HEK293T (cell line): Measurements from ENCODE around the gene ZDHHC8.

Experiments
- CTCF ChIA-PET: fragments of 350-600 bp; formaldehyde crosslinking; extraction: SDS; loops from one replicate; lab custom pipeline; 2021; ENCODE audit warnings: antibody characterized with exemption, inconsistent platforms; lab: Yijun Ruan, JAX
- POLR2A ChIA-PET: fragments of 350-600 bp; formaldehyde crosslinking; extraction: SDS; loops from one replicate; lab custom pipeline; 2020; ENCODE audit warnings: antibody characterized with exemption, inconsistent platforms; lab: Yijun Ruan, JAX
- DNase-seq: peaks from one replicate; pipeline ENCODE4 v3.0.0; 2012; ENCODE audit warnings: mixed read lengths; ENCODE audit errors: extremely low spot score
- ARNT ChIP-seq: fragments of 450-650 bp; IDR thresholded peaks from 2 replicates; pipeline ENCODE4 v1.6.1; 2017; ENCODE audit warnings: mild to moderate bottlenecking
- BHLHE40 ChIP-seq: fragments of 450-650 bp; IDR thresholded peaks from 2 replicates; pipeline ENCODE4 v1.6.1; 2016; ENCODE audit warnings: mild to moderate bottlenecking, moderate library complexity, borderline replicate concordance
- CTBP1 ChIP-seq: fragments of 450-650 bp; IDR thresholded peaks from 2 replicates; pipeline ENCODE4 v1.6.1; 2016; ENCODE audit warnings: borderline replicate concordance
- ELF4 ChIP-seq: fragments of 450-650 bp; IDR thresholded peaks from 2 replicates; pipeline ENCODE4 v1.6.1; 2017; ENCODE audit warnings: antibody characterized with exemption
- FOXA1 ChIP-seq: fragments of 450-650 bp; IDR thresholded peaks from 2 replicates; pipeline ENCODE4 v1.6.1; 2016; ENCODE audit warnings: mild to moderate bottlenecking
- FOXK2 ChIP-seq: fragments of 450-650 bp; IDR thresholded peaks from 2 replicates; pipeline ENCODE4 v1.6.1; 2016; ENCODE audit warnings: mild to moderate bottlenecking
- FOXM1 ChIP-seq: fragments of 450-650 bp; IDR thresholded peaks from 2 replicates; pipeline ENCODE4 v1.6.1; 2017; ENCODE audit warnings: mild to moderate bottlenecking, borderline replicate concordance
- HDGF ChIP-seq: fragments of 450-650 bp; IDR thresholded peaks from 2 replicates; pipeline ENCODE4 v1.6.1; 2017; ENCODE audit warnings: antibody characterized with exemption, borderline replicate concordance
- L3MBTL2 ChIP-seq: fragments of 450-650 bp; conservative IDR thresholded peaks from 2 replicates; pipeline ENCODE4 v1.6.1; 2016; ENCODE audit warnings: mild to moderate bottlenecking
- LEF1 ChIP-seq: fragments of 450-650 bp; IDR thresholded peaks from 2 replicates; pipeline ENCODE4 v1.6.1; 2017; ENCODE audit warnings: mild to moderate bottlenecking, borderline replicate concordance
- NFRKB ChIP-seq: fragments of 450-650 bp; IDR thresholded peaks from 2 replicates; pipeline ENCODE4 v1.6.1; 2016; ENCODE audit warnings: mild to moderate bottlenecking, moderate library complexity
- PKNOX1 ChIP-seq: fragments of 450-650 bp; IDR thresholded peaks from 2 replicates; pipeline ENCODE4 v1.6.1; 2016
- SP1 ChIP-seq: fragments of 450-650 bp; IDR thresholded peaks from 2 replicates; pipeline ENCODE4 v1.6.1; 2017
- SUZ12 ChIP-seq: fragments of 450-650 bp; IDR thresholded peaks from 2 replicates; pipeline ENCODE4 v1.6.1; 2016; ENCODE audit warnings: mild to moderate bottlenecking
- TARDBP ChIP-seq: fragments of 450-650 bp; IDR thresholded peaks from 2 replicates; pipeline ENCODE4 v1.6.1; 2016
- ZNF384 ChIP-seq: fragments of 450-650 bp; IDR thresholded peaks from 2 replicates; pipeline ENCODE4 v1.6.1; 2016

Gene ZDHHC8, protein sequence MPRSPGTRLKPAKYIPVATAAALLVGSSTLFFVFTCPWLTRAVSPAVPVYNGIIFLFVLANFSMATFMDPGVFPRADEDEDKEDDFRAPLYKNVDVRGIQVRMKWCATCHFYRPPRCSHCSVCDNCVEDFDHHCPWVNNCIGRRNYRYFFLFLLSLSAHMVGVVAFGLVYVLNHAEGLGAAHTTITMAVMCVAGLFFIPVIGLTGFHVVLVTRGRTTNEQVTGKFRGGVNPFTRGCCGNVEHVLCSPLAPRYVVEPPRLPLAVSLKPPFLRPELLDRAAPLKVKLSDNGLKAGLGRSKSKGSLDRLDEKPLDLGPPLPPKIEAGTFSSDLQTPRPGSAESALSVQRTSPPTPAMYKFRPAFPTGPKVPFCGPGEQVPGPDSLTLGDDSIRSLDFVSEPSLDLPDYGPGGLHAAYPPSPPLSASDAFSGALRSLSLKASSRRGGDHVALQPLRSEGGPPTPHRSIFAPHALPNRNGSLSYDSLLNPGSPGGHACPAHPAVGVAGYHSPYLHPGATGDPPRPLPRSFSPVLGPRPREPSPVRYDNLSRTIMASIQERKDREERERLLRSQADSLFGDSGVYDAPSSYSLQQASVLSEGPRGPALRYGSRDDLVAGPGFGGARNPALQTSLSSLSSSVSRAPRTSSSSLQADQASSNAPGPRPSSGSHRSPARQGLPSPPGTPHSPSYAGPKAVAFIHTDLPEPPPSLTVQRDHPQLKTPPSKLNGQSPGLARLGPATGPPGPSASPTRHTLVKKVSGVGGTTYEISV

GRCh38 chr22:20131597-20131858 is at the start of gene ZDHHC8:
Gene ZDHHC8 (plus strand): TSS chr22:20131804. CDS start chr22:20131948, 144 bp downstream.
- CTCF ChIA-PET, result no interaction called here
- POLR2A ChIA-PET, result interaction anchor here (4.6 kb wide), 1 partner anchor 12 kb away, joined by 51 read pairs; the partner anchor contains the start of gene TRMT2A
- peak; percentile 60 for DNase-seq
- TF ChIP-seq PKNOX1 (no peak), TARDBP (no peak), HDGF (no peak), LEF1 (no peak), L3MBTL2 (no peak)

DNA sequence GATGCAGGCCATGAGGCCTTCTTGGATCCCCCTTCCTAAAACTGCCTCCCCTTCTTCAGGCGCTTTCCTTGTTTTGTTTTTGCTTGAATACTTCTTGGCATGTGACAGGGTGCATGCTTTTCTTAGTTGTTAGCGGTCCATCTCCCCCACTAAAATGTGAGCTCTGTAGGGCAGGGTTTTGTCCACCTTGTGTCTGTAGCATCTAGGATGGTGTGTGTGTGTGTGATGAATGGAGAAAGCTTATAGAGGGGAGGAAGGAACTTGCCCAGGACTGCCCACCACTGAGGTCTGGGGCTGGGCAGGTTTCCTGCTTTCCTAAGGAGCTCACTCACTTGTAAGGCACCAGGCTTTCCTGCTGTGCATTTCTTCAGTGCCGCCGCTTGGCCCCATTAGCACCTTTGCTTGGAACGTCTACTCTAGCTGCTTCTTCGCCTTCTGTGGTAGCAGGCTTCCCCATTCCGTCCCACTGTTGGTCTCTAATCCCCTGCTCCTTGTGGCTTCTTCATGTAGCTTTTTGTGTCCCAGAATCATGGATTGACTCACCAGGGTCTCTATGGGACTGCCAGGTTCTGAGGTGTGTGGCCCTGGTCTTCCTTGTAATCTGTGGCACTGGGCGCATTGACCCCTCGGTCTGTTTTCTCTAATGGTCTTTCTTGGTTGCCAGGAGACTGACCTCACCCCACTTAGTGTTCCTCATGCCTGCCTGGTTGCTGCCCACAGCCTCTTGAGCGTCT is 48.3 kb upstream of the ZDHHC8 start:
- CTCF ChIA-PET, result interaction anchor here (0.6 to 1.4 kb wide), 3 partner anchors 11 to 70 kb away, joined by 3 to 8 read pairs (median 4); no protein-coding TSS in a partner anchor
- POLR2A ChIA-PET, result interaction anchor here (0.7 to 2.6 kb wide), 7 partner anchors 11 to 68 kb away, joined by 3 to 13 read pairs (median 3); partner anchors contain the start of genes RANBP1 and TRMT2A
- no peak for DNase-seq
- no peak for TF ChIP-seq ZNF384
- TF ChIP-seq LEF1, result no peak
- no peak for TF ChIP-seq FOXM1
- no peak for TF ChIP-seq FOXA1
- no peak for TF ChIP-seq L3MBTL2
- no peak for TF ChIP-seq ELF4
- no peak for TF ChIP-seq NFRKB
- TF ChIP-seq ARNT, result no peak
- no peak for TF ChIP-seq PKNOX1
- no peak for TF ChIP-seq FOXK2
- TF ChIP-seq TARDBP, result no peak
- no peak for TF ChIP-seq SUZ12

GRCh38 chr22:20083891-20084546 is 47.6 kb upstream of the ZDHHC8 start:
- no peak for DNase-seq
- no peak for TF ChIP-seq LEF1
- TF ChIP-seq HDGF, result no peak
- no peak for TF ChIP-seq FOXM1
- TF ChIP-seq ARNT, result no peak
- POLR2A ChIA-PET, result interaction anchor here (1.1 to 1.8 kb wide), 4 partner anchors 28 to 69 kb away, joined by 3 to 6 read pairs (median 4); partner anchors contain the start of gene TRMT2A
- CTCF ChIA-PET, result interaction anchor here (1.0 kb wide), 1 partner anchor 71 kb away, joined by 8 read pairs; no protein-coding TSS in a partner anchor

GRCh38 chr22:20084547-20085413 is 46.8 kb upstream of the ZDHHC8 start:
- POLR2A ChIA-PET, result interaction anchor here (1.7 kb wide), 1 partner anchor 32 kb away, joined by 6 read pairs; the partner anchor contains the start of gene TRMT2A

GRCh38 chr22:20085651-20086050 is 46.0 kb upstream of the ZDHHC8 start:
- POLR2A ChIA-PET, result interaction anchor here (1.7 kb wide), 1 partner anchor 31 kb away, joined by 6 read pairs; the partner anchor contains the start of gene TRMT2A
- DNase-seq, result no peak
- TF ChIP-seq L3MBTL2 (no peak), NFRKB (no peak), FOXM1 (no peak)
- CTCF ChIA-PET, result interaction anchor here (0.5 to 1.6 kb wide), 2 partner anchors 44 to 81 kb away, joined by 3 to 5 read pairs; no protein-coding TSS in a partner anchor

More at GRCh38 chr22:20084547-20085413, 46.8 kb upstream of the ZDHHC8 start:
- DNase-seq, result peak; percentile 78
- TF ChIP-seq HDGF (0 out of 2 replicates have a peak, but pooled peaks have one; percentile 66), L3MBTL2 (peak; percentile 74), ARNT (no peak)
- CTCF ChIA-PET, result interaction anchor here (0.5 kb wide), 1 partner anchor 80 kb away, joined by 3 read pairs; no protein-coding TSS in a partner anchor

DNA sequence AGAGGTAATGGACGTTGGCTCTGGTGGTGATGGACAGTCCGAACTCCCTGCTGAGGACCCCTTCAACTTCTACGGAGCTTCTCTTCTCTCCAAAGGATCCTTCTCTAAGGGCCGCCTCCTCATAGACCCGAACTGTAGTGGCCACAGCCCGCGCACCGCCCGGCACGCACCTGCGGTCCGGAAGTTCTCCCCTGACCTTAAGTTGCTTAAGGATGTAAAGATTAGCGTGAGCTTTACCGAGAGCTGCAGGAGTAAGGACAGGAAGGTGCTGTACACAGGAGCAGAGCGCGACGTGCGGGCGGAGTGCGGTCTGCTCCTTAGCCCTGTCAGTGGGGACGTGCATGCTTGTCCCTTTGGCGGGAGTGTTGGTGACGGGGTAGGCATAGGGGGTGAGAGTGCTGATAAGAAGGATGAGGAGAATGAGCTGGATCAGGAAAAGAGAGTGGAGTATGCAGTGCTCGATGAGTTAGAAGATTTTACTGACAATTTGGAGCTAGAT is 45.5 kb upstream of the ZDHHC8 start:
- no peak for DNase-seq
- ChIA-PET CTCF (interaction anchor here (0.6 to 1.6 kb wide), 3 partner anchors 10 to 43 kb away, joined by 3 to 5 read pairs (median 5); no protein-coding TSS in a partner anchor), POLR2A (interaction anchor here (1.7 kb wide), 1 partner anchor 31 kb away, joined by 6 read pairs; the partner anchor contains the start of gene TRMT2A)
- no peak for TF ChIP-seq L3MBTL2
- TF ChIP-seq FOXK2, result no peak
- no peak for TF ChIP-seq ARNT
- TF ChIP-seq SUZ12, result no peak
- no peak for TF ChIP-seq BHLHE40
- no peak for TF ChIP-seq HDGF
- TF ChIP-seq NFRKB, result no peak
- no peak for TF ChIP-seq TARDBP
- TF ChIP-seq SP1, result no peak
- TF ChIP-seq ELF4, result no peak
- no peak for TF ChIP-seq FOXA1
- TF ChIP-seq FOXM1, result no peak
- TF ChIP-seq CTBP1, result no peak
- TF ChIP-seq LEF1, result no peak
- no peak for TF ChIP-seq ZNF384
- TF ChIP-seq PKNOX1, result no peak
